Breast epithelium (tissue), 4 donors: ENCODE measurements around the gene MCOLN2. TPM values are rescaled to one million over a fixed set of nuclear protein-coding genes. Genes with fewer than 3 reads are reported as not detected.
"Not testable (repeated sequence)": the region's sequence is repeated elsewhere in the genome, so short reads cannot be mapped to it uniquely, and the experiment has no call there.

Experiments
- DNase-seq, 2 donors: peaks; one replicate each; pipeline ENCODE4 v3.0.0-alpha.2; 2019; ENCODE audit warnings: low spot score in 2 of 2
- H3K27ac ChIP-seq, 2 donors: fragments of 200-600 bp; sonication (generic) in 1 of 2; one replicate each; pipeline ENCODE4 v1.5.1; 2016 to 2019; ENCODE audit warnings: mild to moderate bottlenecking in 1 of 2
- H3K27me3 ChIP-seq, 2 donors: fragments of 200-600 bp; sonication (generic) in 1 of 2; one replicate each; pipeline versions ENCODE4 v1.5.1 to v1.6.0; 2017 to 2019; ENCODE audit warnings: control low read depth in 1 of 2, mild to moderate bottlenecking in 1 of 2
- H3K36me3 ChIP-seq: fragments of 200-600 bp; one replicate; pipeline ENCODE4 v1.5.1; 2019
- H3K4me1 ChIP-seq, 2 donors: fragments of 200-600 bp; sonication (generic); one replicate each; pipeline ENCODE4 v1.5.1; 2016 to 2019; ENCODE audit warnings: control low read depth in 1 of 2
- H3K4me3 ChIP-seq, 3 donors: fragments of 200-600 bp; sonication (generic); 1 replicate in 2 of 3; 2 replicates in 1 of 3; pipeline ENCODE4 v1.5.1; 2016 to 2019; ENCODE audit warnings: mild to moderate bottlenecking in 3 of 3, moderate library complexity in 2 of 3
- H3K9me3 ChIP-seq, 2 donors: fragments of 200-600 bp; sonication (generic) in 1 of 2; one replicate each; pipeline ENCODE4 v1.5.1; 2016 to 2019; ENCODE audit warnings: control low read depth in 1 of 2
- CTCF ChIP-seq, 3 donors: fragments of 450-650 bp; IDR thresholded peaks; one replicate each; pipeline ENCODE4 v1.5.1; 2016 to 2017; ENCODE audit warnings: antibody characterized with exemption in 3 of 3, mild to moderate bottlenecking in 3 of 3, moderate library complexity in 3 of 3
- POLR2A ChIP-seq: fragments of 450-650 bp; IDR thresholded peaks from one replicate; pipeline ENCODE4 v1.6.1; 2016; ENCODE audit warnings: antibody characterized with exemption, mild to moderate bottlenecking, moderate library complexity
- POLR2AphosphoS5 ChIP-seq, 3 donors: sonication (generic); formaldehyde crosslinking; IDR thresholded peaks; one replicate each; pipeline ENCODE4 v1.6.1; 2017; ENCODE audit warnings: antibody characterized with exemption in 3 of 3
- intact Hi-C: fragments of 100-400 bp; cut with DNase I; formaldehyde crosslinking; loops from one replicate; pipeline ENCODE4 v1.15.1; 2023; ENCODE audit warnings: low total_unique reads
- total RNA-seq, 3 donors: library from RNA; depleted of rRNA; stranded (reverse); fragments of >200 nt; gene quantifications; one replicate each; pipeline ENCODE4 v1.1.0, GENCODE V29; 2016

The MCOLN2 gene
- total RNA-seq, 3 donors from 2014 or later: 0.33 to 3.8 (median 1.6) TPM

- Histone ChIP-seq H3K27me3 (peaks cover 2 to 13% of the 10 kb centered on the region in 2 donors), H3K27ac (no peak overlapping the region)
These were observed 1.0 kb upstream of the MCOLN2 start for GRCh38 chr1:84997667-84998600.

DNA sequence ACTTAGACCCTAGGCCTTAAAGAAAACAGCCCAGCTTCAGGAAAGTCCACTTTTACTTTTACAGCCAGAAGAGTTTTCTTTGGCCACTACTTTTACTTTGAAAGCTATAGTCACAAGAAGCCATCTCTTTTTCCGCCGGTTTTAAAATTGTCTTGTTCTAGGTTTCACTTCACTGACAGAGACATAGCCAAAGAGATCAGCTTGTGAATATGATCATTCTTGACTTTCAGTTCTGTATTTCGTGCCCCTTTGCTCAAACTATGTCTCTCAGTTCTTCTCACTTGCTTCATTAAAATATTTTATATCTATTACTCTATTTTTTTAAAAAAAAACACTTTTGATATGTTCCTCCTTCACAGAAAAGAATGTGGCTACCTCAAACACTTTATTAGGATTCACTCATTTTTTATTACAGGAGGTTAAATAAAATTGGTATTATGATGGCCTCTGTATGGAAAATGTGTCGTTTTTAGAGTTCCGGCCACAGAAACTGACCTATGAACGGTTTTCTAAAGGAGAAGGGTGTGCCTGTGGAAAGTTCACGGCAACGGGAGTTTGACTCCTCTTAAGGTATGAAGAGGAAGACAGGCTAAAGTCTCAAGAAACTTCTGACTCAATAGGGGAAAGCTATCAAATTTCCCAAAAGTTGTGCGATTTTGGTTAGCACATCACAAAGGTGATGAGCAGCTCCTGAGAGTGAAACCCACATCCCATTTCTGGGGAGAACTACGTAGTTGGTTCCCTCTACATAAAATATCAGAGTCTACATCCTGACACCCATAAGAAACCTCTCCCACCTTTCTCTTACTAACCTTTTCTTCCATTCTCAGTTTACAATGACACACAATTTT is 1.2 kb downstream of the MCOLN2 start:
- Histone ChIP-seq H3K9me3 (no peaks in the 10 kb centered on the region), H3K27me3 (peaks cover 2 to 13% of the 10 kb centered on the region in 2 donors), H3K4me3 (peak overlapping the region in 1 of 3 donors; percentile 53), H3K27ac (no peak overlapping the region), H3K4me1 (peaks cover 3 to 7% of the 10 kb centered on the region in 2 donors), H3K36me3 (no peaks in the 10 kb centered on the region)
- TF ChIP-seq POLR2A: no peak
- intact Hi-C loops: loop anchor here (5.0 kb wide), 1 partner anchor 1472 kb away; the partner anchor contains the start of gene CLCA1
- DNase-seq: no peak

More at GRCh38 chr1:84997667-84998600, 1.0 kb upstream of the MCOLN2 start:
- no peaks in the 10 kb centered on the region for H3K36me3 ChIP-seq
- peak overlapping the region; percentile 53 to 74 (median 61) for H3K4me3 ChIP-seq
- intact Hi-C loops: loop anchor here (5.0 kb wide), 1 partner anchor 1469 kb away; the partner anchor contains the start of gene CLCA1
- no peaks in the 10 kb centered on the region for H3K9me3 ChIP-seq
- no peak for DNase-seq
- no peak for TF ChIP-seq CTCF (IDR thresholded peaks at IDR 0.05)
- no peak for TF ChIP-seq POLR2A
- TF ChIP-seq POLR2AphosphoS5 (IDR thresholded peaks at IDR 0.05): no peak
- peaks cover 3 to 7% of the 10 kb centered on the region in 2 donors for H3K4me1 ChIP-seq

- no peak for DNase-seq
These were observed 5.6 kb downstream of the MCOLN2 start for GRCh38 chr1:84991097-84991920.

DNA sequence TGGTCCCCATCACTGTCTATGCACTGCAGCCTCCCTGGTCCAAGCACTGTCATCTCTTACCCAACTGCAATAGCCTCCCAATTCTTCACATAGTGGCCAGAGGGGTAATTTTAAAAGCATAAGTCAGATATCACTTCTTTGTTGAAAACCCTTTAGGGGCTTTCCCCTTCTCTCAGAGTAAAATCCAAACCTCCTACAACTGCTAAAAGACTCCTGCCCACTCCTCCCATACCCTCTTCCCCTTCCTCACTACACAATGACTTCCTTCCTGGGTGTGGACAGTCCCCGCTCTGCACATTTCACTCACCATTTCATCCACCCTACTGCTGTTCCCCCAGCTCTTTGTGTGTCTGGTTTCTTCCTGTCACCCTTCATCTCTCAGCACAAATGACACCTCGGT is 8.3 kb downstream of the MCOLN2 start:
- no peaks in the 10 kb centered on the region for H3K36me3 ChIP-seq
- no peak for DNase-seq
- no peak overlapping the region for H3K27ac ChIP-seq
- no peaks in the 10 kb centered on the region for H3K4me1 ChIP-seq
- intact Hi-C loops: no loop called here
- no peaks in the 10 kb centered on the region for H3K9me3 ChIP-seq
- no peaks in the 10 kb centered on the region for H3K27me3 ChIP-seq
- H3K4me3 ChIP-seq: no peak overlapping the region
- TF ChIP-seq POLR2AphosphoS5 (IDR thresholded peaks at IDR 0.05) (no peak), POLR2A (no peak), CTCF (IDR thresholded peaks at IDR 0.05) (no peak)

More at GRCh38 chr1:84991097-84991920, 5.6 kb downstream of the MCOLN2 start:
- no peak overlapping the region for H3K27ac ChIP-seq
- no peak overlapping the region for H3K4me3 ChIP-seq
- no peaks in the 10 kb centered on the region for H3K4me1 ChIP-seq
- intact Hi-C loops: no loop called here
- TF ChIP-seq POLR2AphosphoS5 (IDR thresholded peaks at IDR 0.05) (no peak), POLR2A (no peak), CTCF (IDR thresholded peaks at IDR 0.05) (no peak)
- H3K27me3 ChIP-seq: peaks cover 0 to 3% of the 10 kb centered on the region in 2 donors
- H3K36me3 ChIP-seq: no peaks in the 10 kb centered on the region
- H3K9me3 ChIP-seq: no peaks in the 10 kb centered on the region

GRCh38 chr1:84986561-84986960 is 10.4 kb downstream of the MCOLN2 start:
- DNase-seq, intact Hi-C loops: not testable (repeated sequence)

More at GRCh38 chr1:84986561-84986960, 10.4 kb downstream of the MCOLN2 start:
- not testable (repeated sequence) for H3K4me3 ChIP-seq, H3K36me3 ChIP-seq, H3K27me3 ChIP-seq, H3K27ac ChIP-seq, H3K9me3 ChIP-seq, H3K4me1 ChIP-seq
